Activated T-helper 1 cell treated with anti-CD3 and anti-CD28 coated beads, Interleukin-12 subunit alpha, Interleukin-12 subunit beta, Interleukin-2, Interleukin-4 antibody, amounts not matched to agents 30 ng/mL and 10 ng/mL and 1 ng/mL, durations not matched to agents 14 hours and 24 hours and 36 hours (primary cell): ENCODE data around the gene MAPK6. TPM values are rescaled to one million over a fixed set of nuclear protein-coding genes. Genes with fewer than 3 reads are reported as not detected.

ENCODE experiments used
- DNase-seq: peaks from one replicate; pipeline ENCODE4 v3.0.0; 2021; ENCODE audit warnings: low spot score
- H3K27ac Mint-ChIP-seq: one replicate; pipeline ENCODE4 v1.8.0; 2021; ENCODE audit warnings: mild to moderate bottlenecking, mixed read lengths
- H3K27me3 Mint-ChIP-seq: one replicate; pipeline ENCODE4 v1.8.0; 2022; ENCODE audit warnings: mild to moderate bottlenecking, moderate library complexity, mixed read lengths; ENCODE audit not compliant: insufficient read depth
- H3K36me3 Mint-ChIP-seq: one replicate; pipeline ENCODE4 v1.8.0; 2021; ENCODE audit warnings: low read depth, mixed read lengths
- H3K4me1 Mint-ChIP-seq: one replicate; pipeline ENCODE4 v1.8.0; 2021; ENCODE audit warnings: low read depth, mixed read lengths
- H3K4me3 Mint-ChIP-seq: one replicate; pipeline ENCODE4 v1.8.0; 2021; ENCODE audit warnings: mild to moderate bottlenecking, moderate library complexity, mixed read lengths
- H3K9me3 Mint-ChIP-seq: one replicate; pipeline ENCODE4 v1.8.0; 2021; ENCODE audit warnings: mixed read lengths
- intact Hi-C: fragments of 100-400 bp; cut with micrococcal nuclease; formaldehyde crosslinking; loops from one replicate; pipeline ENCODE4 v1.15.1; 2024
- total RNA-seq: library from RNA; stranded (reverse); gene quantifications from 2 replicates; pipeline ENCODE4 v1.2.3, GENCODE V29; 2022

MAPK6 gene
- total RNA-seq, 1 donor from 2014 or later, result 57.3 TPM

GRCh38 chr15:52111517-52112202 lies 92.6 kb downstream of the MAPK6 start:
- DNase-seq, result no peak
- Mint-ChIP-seq H3K27ac (no peak overlapping the region), H3K4me1 (no peaks in the 10 kb centered on the region), H3K27me3 (peaks cover 38% of the 10 kb centered on the region), H3K9me3 (no peaks in the 10 kb centered on the region), H3K4me3 (no peak overlapping the region), H3K36me3 (no peaks in the 10 kb centered on the region)
- intact Hi-C loops, result loop anchor here (10.0 kb wide), 1 partner anchor 113 kb away; no protein-coding TSS in a partner anchor

GRCh38 chr15:52112203-52112750 lies 93.3 kb downstream of the MAPK6 start:
- intact Hi-C loops, result loop anchor here (10.0 kb wide), 1 partner anchor 113 kb away; no protein-coding TSS in a partner anchor
- Mint-ChIP-seq H3K4me3 (peak overlapping the region; percentile 52), H3K36me3 (no peaks in the 10 kb centered on the region), H3K27me3 (peaks cover 34% of the 10 kb centered on the region), H3K9me3 (no peaks in the 10 kb centered on the region), H3K4me1 (no peaks in the 10 kb centered on the region), H3K27ac (no peak overlapping the region)
- DNase-seq, result peak; percentile 11

GRCh38 chr15:52113235-52113634 lies 94.2 kb downstream of the MAPK6 start:
- intact Hi-C loops, result loop anchor here (10.0 kb wide), 1 partner anchor 112 kb away; no protein-coding TSS in a partner anchor
- peaks cover 34% of the 10 kb centered on the region for H3K27me3 Mint-ChIP-seq
- no peak for DNase-seq
- no peaks in the 10 kb centered on the region for H3K36me3 Mint-ChIP-seq
- no peak overlapping the region for H3K27ac Mint-ChIP-seq
- peak overlapping the region; percentile 37 for H3K4me3 Mint-ChIP-seq
- H3K4me1 Mint-ChIP-seq, result no peaks in the 10 kb centered on the region
- no peaks in the 10 kb centered on the region for H3K9me3 Mint-ChIP-seq

GRCh38 chr15:52113708-52114107 lies 94.7 kb downstream of the MAPK6 start:
- Mint-ChIP-seq H3K9me3 (no peaks in the 10 kb centered on the region), H3K36me3 (no peaks in the 10 kb centered on the region), H3K27ac (no peak overlapping the region), H3K4me1 (no peaks in the 10 kb centered on the region), H3K4me3 (peak overlapping the region; percentile 37), H3K27me3 (peaks cover 34% of the 10 kb centered on the region)
- intact Hi-C loops, result loop anchor here (10.0 kb wide), 1 partner anchor 111 kb away; no protein-coding TSS in a partner anchor
- no peak for DNase-seq

- no peak overlapping the region for H3K27ac Mint-ChIP-seq
- H3K36me3 Mint-ChIP-seq, result no peaks in the 10 kb centered on the region
- H3K9me3 Mint-ChIP-seq, result no peaks in the 10 kb centered on the region
- H3K27me3 Mint-ChIP-seq, result peaks cover 34% of the 10 kb centered on the region
- intact Hi-C loops, result loop anchor here (10.0 kb wide), 1 partner anchor 110 kb away; no protein-coding TSS in a partner anchor
- no peak overlapping the region for H3K4me3 Mint-ChIP-seq
- H3K4me1 Mint-ChIP-seq, result no peaks in the 10 kb centered on the region
- DNase-seq, result no peak
Measured at GRCh38 chr15:52114261-52115055, 95.4 kb downstream of the MAPK6 start.

GRCh38 chr15:52115598-52116427 lies 96.8 kb downstream of the MAPK6 start:
- DNase-seq, result no peak
- no peaks in the 10 kb centered on the region for H3K9me3 Mint-ChIP-seq
- no peaks in the 10 kb centered on the region for H3K36me3 Mint-ChIP-seq
- peaks cover 23% of the 10 kb centered on the region for H3K27me3 Mint-ChIP-seq
- H3K4me3 Mint-ChIP-seq, result no peak overlapping the region
- intact Hi-C loops, result loop anchor here (10.0 kb wide), 1 partner anchor 109 kb away; no protein-coding TSS in a partner anchor
- no peak overlapping the region for H3K27ac Mint-ChIP-seq
- H3K4me1 Mint-ChIP-seq, result no peaks in the 10 kb centered on the region

Other genes with a start within 250 kb of the MAPK6 start
- gene TMOD3, start 189.6 kb upstream of the MAPK6 start, total RNA-seq, result 59.2 and 60.2 TPM in 2 replicates
- gene LEO1, start 47.4 kb upstream of the MAPK6 start, total RNA-seq, result 36.3 and 36.5 TPM in 2 replicates
- not detected in 2 replicates for gene BCL2L10, start 93.6 kb downstream of the MAPK6 start, total RNA-seq
- 17.0 and 18.5 TPM in 2 replicates for gene GNB5, start 172.2 kb downstream of the MAPK6 start, total RNA-seq